ENCODE measurements around the gene ITGA11.

ITGA11 gene

DNA sequence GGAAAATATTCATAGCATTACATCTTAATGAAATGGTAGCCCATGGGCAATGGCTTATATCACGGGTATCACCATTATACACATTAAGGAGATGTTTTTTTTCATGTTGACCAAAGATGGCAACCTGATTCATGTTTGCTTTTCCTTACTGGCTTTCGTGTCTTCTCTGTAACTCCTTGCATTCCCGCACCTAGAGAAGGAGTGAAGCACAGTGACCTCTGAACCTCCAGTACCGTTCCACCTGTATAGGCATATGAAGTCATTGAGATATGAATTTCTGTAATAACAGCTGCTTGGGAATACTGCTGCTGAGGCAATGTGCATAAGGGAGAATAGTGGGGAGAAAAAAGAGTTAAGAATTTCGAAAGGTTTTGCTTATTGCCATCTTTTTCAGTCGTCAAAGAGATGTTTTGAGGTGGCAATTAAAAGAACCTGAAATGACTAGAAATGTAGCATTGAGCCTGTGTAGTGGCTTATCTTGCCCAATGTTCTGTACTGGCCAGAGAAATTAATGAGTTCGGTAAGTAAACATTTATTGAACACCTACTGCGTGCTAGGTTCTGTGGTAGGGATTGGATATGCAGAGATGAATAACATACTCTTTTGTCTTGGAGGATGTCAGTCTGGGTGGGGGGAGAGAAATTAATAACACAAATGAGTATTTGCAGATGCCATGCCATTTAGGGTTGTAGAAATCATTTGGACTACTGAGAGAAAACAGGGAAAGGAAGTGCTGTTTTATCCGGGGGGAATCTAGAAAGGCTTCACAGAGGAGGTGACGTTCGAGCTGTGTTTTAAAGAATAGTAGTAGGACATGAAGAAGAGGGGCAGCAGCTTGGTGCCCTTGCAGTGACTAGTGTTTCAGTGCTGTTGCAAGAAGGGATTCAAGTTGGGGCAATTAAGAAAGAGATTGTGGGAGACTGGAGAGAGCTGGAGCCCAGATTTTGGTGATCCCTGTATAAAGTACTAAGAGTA is 151.9 kb downstream of the ITGA11 start:
- no peak for FAIRE-seq

DNA sequence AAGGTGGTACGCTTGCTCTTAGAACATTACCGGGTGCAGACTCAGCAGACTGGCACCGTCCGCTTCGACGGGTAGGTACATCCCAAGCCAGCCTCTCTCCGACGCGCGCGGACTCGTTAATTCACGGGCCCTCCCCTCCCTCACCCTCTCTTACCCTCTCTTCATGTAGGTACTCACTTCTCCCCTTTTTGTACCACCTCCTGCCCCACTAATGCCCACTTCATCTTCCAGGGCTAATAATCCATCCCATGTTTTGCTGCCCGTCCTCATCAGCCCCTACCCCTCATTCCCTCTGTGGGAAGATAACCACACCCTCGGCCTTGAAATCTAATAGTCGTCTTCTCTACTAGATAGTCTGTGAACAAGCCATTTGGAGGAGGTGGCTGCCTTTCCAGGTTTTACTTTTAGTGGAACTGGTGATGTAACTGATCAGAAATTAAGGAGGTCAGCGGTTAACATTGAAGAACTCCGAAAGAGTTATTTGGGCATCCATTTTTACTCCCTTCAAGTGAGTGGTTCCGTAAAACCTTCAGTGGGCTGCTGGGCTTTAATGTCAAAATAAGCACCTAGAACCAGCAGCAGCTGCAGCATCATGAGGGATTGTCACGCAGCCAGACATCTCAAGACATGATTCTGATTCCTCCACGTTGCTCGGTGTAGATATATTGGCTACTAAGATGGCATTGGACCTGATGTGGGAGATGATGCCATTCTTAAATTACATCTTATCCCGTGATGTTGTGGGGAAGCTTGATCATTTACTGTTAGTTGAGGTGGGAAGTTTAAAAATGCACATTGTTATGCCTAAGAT is 153.2 kb downstream of the ITGA11 start:
- FAIRE-seq = no peak

DNA sequence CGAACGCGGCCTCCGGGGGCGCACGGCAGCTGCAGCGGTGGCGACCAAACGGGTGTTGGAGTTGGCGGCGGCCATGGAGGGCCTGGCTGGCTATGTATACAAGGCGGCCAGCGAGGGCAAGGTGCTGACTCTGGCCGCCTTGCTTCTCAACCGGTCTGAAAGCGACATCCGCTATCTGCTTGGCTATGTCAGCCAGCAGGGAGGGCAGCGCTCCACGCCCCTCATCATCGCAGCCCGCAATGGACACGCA is 153.7 kb downstream of the ITGA11 start:
- FAIRE-seq = no peak

DNA sequence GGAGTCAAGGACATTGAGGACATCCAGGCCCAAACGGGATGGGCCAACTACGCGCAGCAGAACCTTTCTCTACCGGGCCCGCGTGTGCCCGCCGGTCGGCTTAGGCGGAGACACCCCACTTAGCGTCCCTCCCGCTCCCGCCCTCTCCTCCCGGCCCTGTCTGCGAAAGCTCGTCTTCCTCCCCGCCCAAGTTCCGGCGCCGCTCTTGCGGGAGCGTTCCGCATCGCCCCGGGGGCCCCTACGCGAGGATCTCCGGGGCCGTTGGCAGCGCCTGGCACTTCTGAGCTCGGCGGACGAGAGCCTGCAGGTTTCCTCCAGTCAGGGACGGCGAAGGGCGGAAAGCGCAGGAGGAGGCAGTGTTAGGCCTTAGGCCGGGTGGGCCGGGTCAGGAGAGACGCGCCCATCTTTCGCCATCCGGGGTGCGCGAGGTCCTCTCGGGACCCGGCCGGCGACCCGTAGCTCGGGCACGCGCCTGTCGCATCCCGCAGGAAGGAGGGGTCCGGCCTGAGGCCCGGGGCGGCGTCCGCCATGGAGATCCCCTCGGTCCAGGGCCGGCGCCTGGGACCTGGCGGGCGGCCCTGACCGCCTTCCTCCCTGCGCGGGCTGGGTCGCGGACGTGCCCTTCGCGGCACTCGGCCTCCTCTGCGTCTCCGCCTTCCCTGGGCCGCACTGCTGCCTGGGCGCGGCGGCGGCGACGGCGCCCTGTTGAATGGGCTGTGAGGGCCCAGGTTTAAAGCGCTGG is 154.2 kb downstream of the ITGA11 start, which contains the start of gene FEM1B:
Gene FEM1B (plus strand): TSS at position 143 of the 742 bp plus-strand sequence. CDS start 673 bp downstream, outside the sequence.
- FAIRE-seq = no peak

DNA sequence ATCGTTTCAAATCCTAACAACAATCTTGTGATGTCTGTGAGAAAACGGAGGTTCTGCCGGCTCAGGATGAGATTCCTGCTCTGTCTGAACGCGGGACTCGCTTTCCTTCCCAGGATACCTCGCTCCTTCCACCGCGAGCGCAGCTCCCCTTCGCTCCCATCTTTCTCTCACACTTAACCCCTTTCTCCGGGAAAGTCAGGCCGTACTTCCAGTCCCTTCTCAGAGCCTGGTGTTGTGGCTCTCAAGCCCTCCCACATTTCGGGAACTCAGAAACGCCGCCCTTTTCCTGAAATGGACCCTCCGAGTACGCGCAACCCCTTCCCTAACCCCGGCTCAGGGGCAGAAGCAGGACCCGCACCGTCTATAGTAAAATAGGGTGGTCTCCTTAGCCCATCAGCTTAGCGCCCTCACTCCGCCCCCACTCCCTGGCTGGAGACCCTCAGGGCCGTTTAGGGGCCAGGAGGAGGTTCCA is 154.8 kb downstream of the ITGA11 start:
- FAIRE-seq = no peak

DNA sequence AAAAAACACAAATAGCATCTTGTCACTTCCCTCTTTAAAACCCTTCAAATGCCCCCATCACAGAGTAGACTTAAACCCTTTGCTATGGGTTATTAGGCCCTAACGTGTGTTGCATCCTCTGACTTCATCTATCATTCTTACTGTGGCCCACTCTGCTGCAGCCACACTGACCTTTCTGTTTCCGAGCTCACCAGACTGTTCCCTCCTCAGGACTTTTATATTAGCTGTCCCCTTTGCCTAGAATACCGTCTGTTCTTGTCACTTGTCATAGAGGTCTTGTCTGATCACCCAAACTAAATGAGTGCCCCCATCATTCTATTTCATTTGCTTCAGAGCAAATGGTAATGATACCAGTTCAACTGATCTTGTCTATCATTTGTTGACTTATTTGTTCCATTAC is 155.3 kb downstream of the ITGA11 start:
- FAIRE-seq = no peak

DNA sequence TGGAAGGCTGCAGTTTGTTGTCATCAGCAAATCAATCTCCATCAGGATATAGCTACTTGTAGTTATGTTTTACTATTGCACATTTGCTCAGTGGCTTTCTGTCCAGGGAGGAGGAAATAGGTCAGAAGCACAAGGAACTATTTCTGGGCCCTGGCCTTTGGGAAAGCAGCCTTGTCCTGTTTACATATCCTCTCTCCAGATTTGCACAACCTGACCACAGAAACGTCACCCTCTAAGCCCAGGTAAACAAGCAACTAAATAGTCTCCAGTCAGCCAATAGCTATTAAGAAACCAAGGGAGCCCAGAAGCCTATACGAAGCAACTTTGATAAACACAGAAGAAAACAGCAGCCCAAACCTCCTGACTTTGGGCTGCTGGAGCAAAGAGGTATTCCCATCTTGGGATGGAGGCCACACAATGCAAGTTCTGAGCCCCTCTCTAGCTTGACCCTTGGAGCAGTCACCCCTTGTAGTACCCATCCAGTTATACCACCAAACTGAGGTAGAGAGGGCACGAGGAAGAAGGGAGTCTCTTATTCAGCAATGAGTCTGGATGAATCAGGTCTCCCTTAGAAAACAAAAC is 156.7 kb downstream of the ITGA11 start:
- no peak for FAIRE-seq

DNA sequence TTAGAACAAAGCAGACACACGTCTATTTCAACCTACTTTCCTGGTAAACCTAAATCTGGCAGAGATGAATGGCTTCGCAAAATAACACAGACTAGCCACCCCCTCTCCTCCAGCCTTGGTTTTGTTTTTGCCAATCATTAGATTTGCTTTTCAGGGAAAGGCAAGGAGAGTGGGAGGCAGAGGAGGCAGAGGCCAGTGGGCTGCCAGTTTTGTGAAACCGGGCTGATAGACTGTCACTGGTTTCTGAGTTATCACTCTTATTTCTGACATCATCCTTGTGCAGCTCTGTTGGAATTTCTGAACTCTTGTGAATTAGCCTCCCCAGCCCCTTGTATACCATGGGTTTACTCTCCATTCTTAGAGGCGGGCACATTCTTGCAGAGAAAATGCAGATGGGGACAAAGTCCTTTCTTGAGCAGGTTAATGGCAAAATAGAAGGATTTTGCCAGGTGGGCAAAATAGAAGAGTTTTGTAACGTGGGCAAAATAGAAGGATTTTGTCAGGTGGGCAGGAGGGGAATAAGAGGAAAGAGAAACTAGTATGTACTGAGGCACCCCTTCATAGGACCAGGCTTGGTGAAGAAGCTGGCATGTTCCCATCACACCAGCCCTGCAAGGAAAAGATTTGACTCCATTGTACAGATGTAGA is 157.6 kb downstream of the ITGA11 start:
- FAIRE-seq = no peak

DNA sequence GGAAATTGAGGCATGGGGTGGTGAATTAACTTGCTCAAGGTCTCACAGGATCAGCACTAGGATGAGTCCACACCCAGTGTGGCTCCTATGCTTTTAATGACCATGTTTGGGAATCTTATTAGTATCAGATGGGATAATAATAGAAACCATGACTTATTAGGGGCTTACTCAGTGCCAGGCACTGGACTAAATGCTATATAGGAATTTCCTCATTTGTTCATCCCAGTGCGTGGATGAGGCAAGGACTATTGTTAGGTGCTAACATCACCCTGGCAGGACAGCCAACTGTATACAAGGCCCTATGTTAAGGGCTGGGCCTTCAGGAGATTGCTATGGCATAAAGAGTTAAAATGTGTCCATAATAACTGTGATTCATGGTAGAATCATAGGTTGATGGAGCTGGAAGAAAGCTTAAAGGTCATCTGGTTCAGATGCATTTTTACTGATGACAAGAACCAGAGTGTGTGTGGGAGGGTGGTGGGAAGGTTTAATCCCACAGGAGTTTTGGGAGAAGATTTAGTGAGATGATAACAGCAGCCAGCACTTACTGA is 159.2 kb downstream of the ITGA11 start:
- FAIRE-seq = no peak

DNA sequence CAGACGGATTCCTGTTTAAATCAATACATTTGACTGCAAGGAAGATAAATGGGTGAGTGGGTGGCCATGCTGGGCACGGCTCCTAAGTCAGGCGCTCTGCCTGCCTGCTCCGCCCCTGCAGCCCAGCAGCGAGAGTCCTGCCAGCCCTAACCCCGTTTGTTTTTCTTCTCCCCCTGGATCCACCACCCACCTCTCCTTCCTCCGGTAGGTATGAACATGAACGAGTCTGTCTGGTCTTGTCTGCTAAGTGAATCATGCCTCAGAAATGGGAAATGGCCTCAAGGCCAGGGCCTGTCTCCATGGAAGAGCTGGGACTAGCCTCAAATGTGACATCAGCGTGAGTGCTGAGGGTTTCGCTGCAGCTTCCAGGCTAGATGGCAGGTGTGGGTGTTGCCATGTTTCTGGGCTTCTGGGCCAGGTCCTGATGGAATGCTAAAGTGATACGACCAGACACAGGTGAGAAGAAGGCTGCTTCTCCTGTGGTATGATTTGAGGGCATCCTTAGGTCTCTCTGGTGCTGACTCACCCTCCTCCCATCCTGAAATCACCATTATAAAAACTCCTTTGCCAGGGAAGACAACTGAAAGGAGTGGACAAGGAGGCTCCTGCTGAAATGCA is 160.0 kb downstream of the ITGA11 start:
- no peak for FAIRE-seq

DNA sequence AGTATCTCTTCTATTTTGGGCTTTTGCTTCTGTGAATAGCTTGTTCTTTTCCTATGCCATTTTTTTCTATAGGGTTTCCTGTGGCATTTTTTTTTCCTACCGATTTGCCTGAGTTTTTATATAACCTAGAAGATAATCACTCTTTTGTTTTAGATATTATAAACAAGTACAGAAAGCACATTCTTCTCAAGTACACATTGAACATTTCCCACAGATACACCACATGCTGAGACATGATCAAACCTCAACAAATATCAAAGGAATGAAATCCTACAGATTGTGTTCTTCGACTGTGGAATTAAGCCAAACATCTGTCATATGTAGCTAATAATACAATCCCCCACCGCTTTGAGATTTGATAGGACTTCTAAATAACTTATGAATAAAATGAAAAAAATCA is 163.6 kb downstream of the ITGA11 start:
- FAIRE-seq = no peak

DNA sequence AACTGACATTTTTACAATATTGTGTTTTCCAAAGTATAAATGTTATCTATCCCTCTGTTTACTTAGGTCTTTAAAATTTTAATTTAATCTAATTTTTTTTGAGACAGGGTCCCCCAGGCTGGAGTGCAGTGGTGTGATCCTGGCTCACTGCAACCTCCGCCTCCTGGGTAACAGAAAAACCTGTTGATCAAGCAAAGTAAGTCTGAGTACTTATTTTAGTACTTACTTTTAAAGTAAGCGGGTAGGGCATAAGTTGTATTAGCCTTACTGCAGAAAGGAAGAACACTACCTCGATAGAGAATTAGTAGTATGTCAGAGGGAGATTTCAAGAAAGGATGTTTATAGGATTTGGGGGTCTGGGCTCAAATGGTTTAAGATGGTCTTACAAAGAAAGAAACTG is 166.3 kb downstream of the ITGA11 start:
- no peak for FAIRE-seq

DNA sequence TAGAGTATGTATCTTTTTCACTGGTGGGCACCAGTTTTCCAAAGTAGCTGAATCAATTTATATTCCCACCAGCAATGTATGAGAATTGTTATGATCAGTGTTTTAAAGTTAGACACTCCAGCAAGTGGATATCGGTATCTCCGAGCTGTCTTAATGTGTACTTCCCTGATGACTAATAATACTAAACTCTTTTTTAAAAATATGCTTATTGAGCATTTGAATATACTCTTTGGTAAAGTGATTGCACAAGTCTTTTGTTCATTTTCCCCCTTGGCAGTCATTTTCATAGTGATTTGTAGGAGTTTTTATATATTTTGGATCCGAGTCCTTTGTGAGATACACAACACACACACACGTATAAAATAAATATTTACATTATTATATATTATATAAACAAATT is 166.9 kb downstream of the ITGA11 start:
- FAIRE-seq = no peak

DNA sequence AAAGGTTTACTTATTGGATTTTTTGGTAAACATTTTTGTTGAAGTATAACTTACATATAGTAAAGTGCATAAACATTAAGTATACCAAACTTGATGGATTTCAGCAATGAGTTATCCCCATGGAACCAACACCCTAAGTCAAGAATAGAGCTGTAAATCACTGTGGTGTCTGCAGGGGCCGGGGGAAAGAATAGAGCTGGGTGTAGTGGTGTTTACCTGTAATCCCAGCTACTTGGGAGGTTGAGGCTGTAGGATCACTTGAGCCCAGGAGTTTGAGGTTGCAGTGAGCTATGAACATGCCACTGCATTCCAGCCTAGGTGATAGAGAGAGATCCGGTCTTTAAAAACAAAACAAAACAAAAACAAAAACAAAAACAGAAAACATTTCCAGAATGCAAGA is 167.7 kb downstream of the ITGA11 start:
- no peak for FAIRE-seq

DNA sequence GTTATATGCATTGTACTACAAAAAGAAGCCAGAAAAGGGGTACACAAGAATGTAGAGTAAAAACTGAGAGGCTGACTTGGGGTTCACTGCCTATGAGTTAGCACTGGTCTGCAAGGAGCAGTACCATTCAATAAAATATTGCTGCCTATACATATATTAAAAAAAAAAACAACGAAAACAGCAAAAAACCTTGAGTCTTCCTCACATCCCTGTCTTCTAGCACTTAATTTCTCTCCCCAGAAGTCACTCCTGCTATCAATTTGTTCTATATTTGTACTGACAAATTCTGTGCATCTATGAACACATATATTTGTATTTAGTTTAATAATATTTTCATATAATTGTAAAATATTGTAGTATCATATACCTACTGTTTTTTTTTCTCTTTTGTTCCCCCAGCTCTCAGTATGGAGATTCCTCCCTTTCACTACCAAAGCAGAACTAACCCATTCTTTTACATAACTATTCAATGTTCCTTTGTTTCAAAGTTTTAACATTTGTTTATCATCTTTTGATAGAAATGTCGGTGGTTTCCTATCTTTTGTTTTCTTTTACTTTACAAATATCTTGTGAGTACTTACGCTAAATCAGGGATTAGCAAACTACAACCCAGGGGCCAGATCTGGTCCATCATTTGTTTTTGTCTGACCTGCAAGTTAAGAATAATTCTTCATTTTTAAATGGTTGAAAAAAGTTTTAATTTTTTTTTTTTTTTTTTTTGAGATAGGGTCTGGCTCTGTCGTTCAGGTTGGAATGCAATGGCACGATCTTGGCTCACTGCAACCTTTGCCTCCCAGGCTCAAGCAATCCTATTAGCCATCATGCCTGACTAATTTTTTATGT is 169.2 kb downstream of the ITGA11 start:
- no peak for FAIRE-seq

DNA sequence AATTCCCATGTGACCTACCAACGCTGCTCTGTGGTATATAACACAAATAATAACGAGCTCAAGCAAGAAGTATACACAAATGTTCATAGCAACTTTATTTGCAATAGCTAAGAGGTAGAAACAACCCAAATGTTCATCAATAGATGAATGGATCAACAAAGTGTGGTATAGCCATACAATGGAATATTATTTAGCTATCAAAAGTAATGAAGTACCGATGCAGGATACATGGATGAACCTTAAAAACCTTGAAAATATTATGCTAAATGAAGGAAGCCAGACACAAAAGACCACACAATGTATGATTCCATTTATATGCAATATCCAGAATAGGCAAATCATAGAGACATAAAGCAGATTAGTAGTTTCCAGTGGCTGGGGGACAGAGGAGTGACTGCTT is 170.0 kb downstream of the ITGA11 start:
- no peak for FAIRE-seq

DNA sequence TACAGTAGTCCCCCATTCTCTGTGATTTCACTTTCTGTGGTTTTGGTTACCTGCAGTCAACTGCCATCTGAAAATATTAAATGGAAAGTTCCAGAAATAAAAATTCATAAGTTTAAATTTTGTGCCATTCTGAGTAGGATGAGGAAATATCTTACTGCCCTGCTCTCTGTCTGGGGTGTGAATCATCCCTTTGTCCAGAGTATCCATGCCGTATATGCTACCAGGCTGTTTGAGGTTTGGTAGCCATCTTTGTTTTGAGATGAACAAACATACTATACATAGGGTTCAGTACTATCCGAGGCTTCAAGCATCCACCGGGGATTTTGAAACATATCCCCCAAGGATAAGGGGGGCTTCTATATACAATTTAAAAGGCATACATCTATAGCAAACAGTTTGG is 170.7 kb downstream of the ITGA11 start:
- no peak for FAIRE-seq

DNA sequence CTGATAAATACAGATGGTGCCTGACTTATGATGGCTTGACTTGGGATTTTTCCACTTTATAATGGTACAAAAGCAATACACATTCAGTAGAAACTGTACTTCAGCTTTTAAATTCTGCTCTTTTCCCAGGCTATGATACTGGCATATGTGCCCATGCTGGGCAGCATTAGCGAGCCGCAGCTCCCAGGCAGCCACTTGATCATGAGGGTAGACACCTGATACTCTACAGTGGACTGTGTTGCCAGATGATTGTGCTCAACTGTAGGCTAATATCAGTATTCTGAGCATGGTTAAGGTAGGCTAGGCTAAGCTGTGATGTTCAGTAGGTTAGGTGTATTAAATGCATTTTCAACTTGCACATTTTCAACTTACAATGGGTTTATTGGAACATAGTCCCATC is 172.1 kb downstream of the ITGA11 start:
- FAIRE-seq = no peak

DNA sequence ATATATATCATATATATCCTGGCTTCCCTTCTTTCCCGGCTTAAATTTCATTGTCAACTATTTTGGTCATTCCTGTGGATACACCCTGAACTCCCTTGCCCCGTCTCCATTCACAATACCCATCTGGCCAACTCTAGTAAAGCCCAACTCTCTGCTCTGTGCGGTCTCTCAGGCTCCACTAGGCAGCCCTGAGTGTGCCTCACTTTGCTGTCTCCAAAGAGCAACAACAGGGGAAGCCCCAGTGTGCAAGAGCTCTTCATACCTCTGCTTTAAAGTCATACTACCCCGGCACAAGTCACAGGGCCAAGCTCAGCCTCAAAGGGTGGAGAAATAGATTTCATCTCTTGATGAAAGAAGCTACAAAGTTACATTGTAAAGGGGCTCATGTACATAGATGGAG is 173.3 kb downstream of the ITGA11 start:
- no peak for FAIRE-seq

DNA sequence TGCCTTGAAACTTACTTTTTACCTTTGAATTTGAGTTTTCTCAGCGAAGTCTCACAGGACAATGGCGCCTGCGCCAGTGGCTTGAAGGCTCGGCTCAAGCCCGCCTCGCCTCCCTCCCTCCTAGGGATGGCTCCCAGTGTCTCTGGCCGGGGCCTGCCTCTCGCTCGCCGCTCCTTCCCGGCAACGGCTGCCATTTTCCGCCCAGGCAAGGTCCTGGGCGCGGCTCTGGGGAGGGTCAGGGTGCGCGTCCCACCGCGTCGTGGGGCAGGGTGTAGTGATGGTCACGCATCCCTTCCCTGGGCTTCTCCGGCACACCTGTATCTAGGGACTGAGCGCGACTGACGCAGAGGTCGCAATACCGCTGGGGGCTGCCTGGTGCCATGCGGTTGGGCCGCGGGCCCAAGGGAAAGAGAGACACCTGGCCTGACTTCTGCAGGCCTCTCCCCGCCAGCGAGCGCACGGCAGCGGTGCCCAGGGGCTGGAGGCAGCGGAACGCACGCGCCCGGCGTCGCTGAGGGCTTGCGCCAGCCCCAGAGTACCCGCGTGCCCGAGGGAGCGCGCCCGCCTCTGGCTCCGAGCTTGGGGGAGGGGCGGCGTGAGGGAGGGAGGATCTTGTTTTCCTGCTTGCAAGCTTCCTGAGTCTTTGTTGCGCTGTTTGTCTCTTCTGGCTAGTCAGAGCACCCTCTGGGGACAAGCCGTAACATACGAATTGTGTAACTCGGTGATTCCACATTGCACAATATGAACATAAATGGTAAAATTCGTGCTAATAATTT is 175.1 kb downstream of the ITGA11 start:
- FAIRE-seq = no peak
